ENCODE data around the gene ECHS1.
A peak's percentile ranks its signal among the peaks of the same experiment; 100 is the strongest.

ECHS1 gene

DNA sequence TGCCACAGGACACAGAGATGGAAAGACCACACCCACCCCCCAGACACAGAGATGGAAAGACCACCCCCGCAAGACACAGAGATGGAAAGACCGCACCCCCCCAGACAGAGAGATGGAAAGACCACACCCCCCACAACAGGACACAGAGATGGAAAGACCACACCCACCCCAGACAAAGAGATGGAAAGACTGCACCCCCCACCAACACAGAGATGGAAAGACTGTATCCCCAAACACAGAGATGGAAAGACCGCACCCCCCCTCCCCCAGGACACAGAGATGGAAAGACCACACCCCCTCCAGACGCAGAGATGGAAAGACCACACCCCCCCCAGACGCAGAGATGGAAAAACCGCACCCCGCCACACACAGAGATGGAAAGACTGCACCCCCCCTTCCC, 56.4 kb downstream of the ECHS1 start:
- TF ChIP-seq, protein P1, sequence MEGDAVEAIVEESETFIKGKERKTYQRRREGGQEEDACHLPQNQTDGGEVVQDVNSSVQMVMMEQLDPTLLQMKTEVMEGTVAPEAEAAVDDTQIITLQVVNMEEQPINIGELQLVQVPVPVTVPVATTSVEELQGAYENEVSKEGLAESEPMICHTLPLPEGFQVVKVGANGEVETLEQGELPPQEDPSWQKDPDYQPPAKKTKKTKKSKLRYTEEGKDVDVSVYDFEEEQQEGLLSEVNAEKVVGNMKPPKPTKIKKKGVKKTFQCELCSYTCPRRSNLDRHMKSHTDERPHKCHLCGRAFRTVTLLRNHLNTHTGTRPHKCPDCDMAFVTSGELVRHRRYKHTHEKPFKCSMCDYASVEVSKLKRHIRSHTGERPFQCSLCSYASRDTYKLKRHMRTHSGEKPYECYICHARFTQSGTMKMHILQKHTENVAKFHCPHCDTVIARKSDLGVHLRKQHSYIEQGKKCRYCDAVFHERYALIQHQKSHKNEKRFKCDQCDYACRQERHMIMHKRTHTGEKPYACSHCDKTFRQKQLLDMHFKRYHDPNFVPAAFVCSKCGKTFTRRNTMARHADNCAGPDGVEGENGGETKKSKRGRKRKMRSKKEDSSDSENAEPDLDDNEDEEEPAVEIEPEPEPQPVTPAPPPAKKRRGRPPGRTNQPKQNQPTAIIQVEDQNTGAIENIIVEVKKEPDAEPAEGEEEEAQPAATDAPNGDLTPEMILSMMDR (IDR thresholded peaks at IDR 0.05; ENCODE audit: poor library complexity, severe bottlenecking): no peak

DNA sequence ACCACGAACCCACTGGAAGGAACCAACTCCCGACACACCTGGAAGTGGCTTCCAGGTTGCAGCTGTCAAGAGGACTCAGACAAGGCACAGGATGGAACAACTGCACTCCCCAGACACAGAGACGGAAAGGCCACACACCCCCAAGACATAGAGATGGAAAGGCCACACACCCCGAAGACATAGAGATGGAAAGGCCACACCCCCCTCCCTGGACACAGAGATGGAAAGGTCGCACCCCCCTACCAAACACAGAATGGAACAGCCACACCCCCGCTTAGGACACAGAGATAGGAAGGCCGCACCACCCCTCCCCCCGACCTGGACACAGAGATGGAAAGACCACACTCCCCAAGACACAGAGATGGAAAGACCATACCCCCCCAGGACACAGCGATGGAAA, 56.9 kb downstream of the ECHS1 start:
- Histone ChIP-seq H3K9me3 (ENCODE audit: severe bottlenecking) (no peaks in the 10 kb centered on the region), H3K27ac (ENCODE audit: poor library complexity, severe bottlenecking) (no peak overlapping the region)

More for the DNA sequence above, 56.4 kb downstream of the ECHS1 start:
- no peaks in the 10 kb centered on the region for H3K36me3 ChIP-seq (ENCODE audit: low read depth)
- no peak overlapping the region for H3K4me3 ChIP-seq (ENCODE audit: severe bottlenecking)
- H3K4me1 ChIP-seq (ENCODE audit: insufficient read depth, poor library complexity, severe bottlenecking): no peaks in the 10 kb centered on the region
- no peak for DNase-seq (ENCODE audit: low spot score)
- H3K27me3 ChIP-seq (ENCODE audit: insufficient read depth, poor library complexity, severe bottlenecking): no peaks in the 10 kb centered on the region
- no peak for ATAC-seq (ENCODE audit: low read depth)
- no peak overlapping the region for H3K27ac ChIP-seq (ENCODE audit: poor library complexity, severe bottlenecking)
- H3K9me3 ChIP-seq (ENCODE audit: severe bottlenecking): no peaks in the 10 kb centered on the region

DNA sequence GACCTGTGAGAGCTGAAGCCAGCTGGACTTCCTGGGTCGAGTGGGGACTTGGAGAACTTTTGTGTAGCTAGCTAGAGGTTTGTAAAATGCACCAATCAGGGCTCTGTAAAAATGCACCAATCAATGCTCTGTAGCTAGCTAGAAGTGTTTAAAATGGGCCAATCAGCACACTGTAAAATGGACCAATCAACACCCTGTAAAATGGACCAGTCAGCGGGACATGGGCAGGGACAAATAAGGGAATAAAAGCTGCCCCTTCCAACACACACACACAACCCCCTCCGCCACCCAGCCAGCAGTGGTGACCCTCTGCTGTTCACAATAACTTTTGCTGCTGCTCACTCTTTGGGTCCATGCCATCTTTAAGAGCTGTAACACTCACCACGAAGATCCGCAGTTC, 57.3 kb downstream of the ECHS1 start:
- H3K9me3 ChIP-seq (ENCODE audit: severe bottlenecking): no peaks in the 10 kb centered on the region
- no peak overlapping the region for H3K4me3 ChIP-seq (ENCODE audit: severe bottlenecking)
- H3K36me3 ChIP-seq (ENCODE audit: low read depth): peaks cover 8% of the 10 kb centered on the region; the same call in 1 of the 2 replicates
- no peaks in the 10 kb centered on the region for H3K27me3 ChIP-seq (ENCODE audit: insufficient read depth, poor library complexity, severe bottlenecking)
- no peak overlapping the region for H3K27ac ChIP-seq (ENCODE audit: poor library complexity, severe bottlenecking)
- DNase-seq (ENCODE audit: low spot score): no peak
- H3K4me1 ChIP-seq (ENCODE audit: insufficient read depth, poor library complexity, severe bottlenecking): no peaks in the 10 kb centered on the region
- TF ChIP-seq, protein P1 (IDR thresholded peaks at IDR 0.05; ENCODE audit: poor library complexity, severe bottlenecking): no peak
- peak; percentile 38; the same call in 2 of the 3 replicates for ATAC-seq (ENCODE audit: low read depth)

More for the DNA sequence above, 56.9 kb downstream of the ECHS1 start:
- Histone ChIP-seq H3K4me1 (ENCODE audit: insufficient read depth, poor library complexity, severe bottlenecking) (no peaks in the 10 kb centered on the region), H3K27me3 (ENCODE audit: insufficient read depth, poor library complexity, severe bottlenecking) (no peaks in the 10 kb centered on the region), H3K4me3 (ENCODE audit: severe bottlenecking) (no peak overlapping the region), H3K36me3 (ENCODE audit: low read depth) (peaks cover 4% of the 10 kb centered on the region; the same call in 1 of the 2 replicates)
- DNase-seq (ENCODE audit: low spot score) (no peak), ATAC-seq (ENCODE audit: low read depth) (no peak)
- TF ChIP-seq, protein P1 (IDR thresholded peaks at IDR 0.05; ENCODE audit: poor library complexity, severe bottlenecking): no peak

DNA sequence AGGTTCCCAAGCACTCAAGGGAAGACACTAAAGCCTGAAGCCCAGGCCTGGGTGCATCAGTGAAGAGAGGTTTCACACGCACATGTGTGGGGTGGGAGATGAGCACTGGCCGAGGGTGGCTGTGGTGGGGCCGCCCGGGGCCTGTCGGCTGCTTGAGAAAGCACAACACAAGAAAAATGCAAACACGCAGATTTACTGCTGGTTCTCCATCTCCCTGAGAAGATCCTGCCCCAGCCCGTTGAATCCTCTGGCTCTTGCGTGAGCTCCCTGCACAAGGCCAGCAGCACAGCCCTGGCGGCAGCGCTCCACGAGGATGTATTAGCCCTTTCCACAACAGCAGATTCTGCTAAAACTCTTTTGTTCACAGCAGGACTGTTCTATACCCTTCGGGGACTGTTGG, 58.2 kb downstream of the ECHS1 start:
- Histone ChIP-seq H3K4me1 (ENCODE audit: insufficient read depth, poor library complexity, severe bottlenecking) (no peaks in the 10 kb centered on the region), H3K4me3 (ENCODE audit: severe bottlenecking) (no peak overlapping the region), H3K9me3 (ENCODE audit: severe bottlenecking) (no peaks in the 10 kb centered on the region), H3K27me3 (ENCODE audit: insufficient read depth, poor library complexity, severe bottlenecking) (no peaks in the 10 kb centered on the region), H3K36me3 (ENCODE audit: low read depth) (peaks cover 10% of the 10 kb centered on the region; the same call in 1 of the 2 replicates), H3K27ac (ENCODE audit: poor library complexity, severe bottlenecking) (no peak overlapping the region)
- no peak for DNase-seq (ENCODE audit: low spot score)
- TF ChIP-seq, protein P1 (IDR thresholded peaks at IDR 0.05; ENCODE audit: poor library complexity, severe bottlenecking): no peak
- no peak for ATAC-seq (ENCODE audit: low read depth)

DNA sequence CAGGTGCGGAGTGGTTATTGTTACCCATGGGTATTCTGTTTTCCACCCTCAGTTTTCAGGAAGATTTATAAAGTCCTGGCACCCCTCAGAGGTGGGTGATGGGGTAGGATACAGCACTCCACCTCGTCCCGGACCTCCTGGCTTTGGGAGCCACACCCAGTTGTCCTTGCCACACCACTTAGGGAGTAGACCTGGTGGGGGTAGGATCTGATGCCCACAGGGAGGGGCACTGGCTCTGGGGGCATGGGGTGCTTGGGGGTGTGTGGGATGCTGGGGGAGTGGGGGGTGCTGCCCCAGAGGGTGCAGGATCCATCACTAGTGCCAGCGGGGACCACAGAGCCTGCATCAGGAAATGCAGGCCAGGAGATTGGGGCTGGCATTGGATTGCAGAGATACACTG, 60.0 kb downstream of the ECHS1 start:
- no peak overlapping the region for H3K27ac ChIP-seq (ENCODE audit: poor library complexity, severe bottlenecking)
- TF ChIP-seq, protein P1 (IDR thresholded peaks at IDR 0.05; ENCODE audit: poor library complexity, severe bottlenecking): no peak

More for the DNA sequence above, 60.0 kb downstream of the ECHS1 start:
- Histone ChIP-seq H3K9me3 (ENCODE audit: severe bottlenecking) (no peaks in the 10 kb centered on the region), H3K4me3 (ENCODE audit: severe bottlenecking) (no peak overlapping the region), H3K36me3 (ENCODE audit: low read depth) (peaks cover 10% of the 10 kb centered on the region; the same call in 1 of the 2 replicates), H3K4me1 (ENCODE audit: insufficient read depth, poor library complexity, severe bottlenecking) (no peaks in the 10 kb centered on the region), H3K27me3 (ENCODE audit: insufficient read depth, poor library complexity, severe bottlenecking) (no peaks in the 10 kb centered on the region)
- DNase-seq (ENCODE audit: low spot score) (peak; percentile 14), ATAC-seq (ENCODE audit: low read depth) (no peak)
